Stimulated activated naive CD8-positive, alpha-beta T cell treated with anti-CD3 and anti-CD28 coated beads, Interleukin-15, Interleukin-2, amounts not matched to agents 100 ng/mL and 50 ng/mL, for 24 hours (primary cell): ENCODE measurements around the gene CNTNAP2.

ENCODE experiments used
- H3K27ac Mint-ChIP-seq: one replicate; pipeline ENCODE4 v1.8.0; 2021; ENCODE audit warnings: mild to moderate bottlenecking, mixed read lengths
- H3K27me3 Mint-ChIP-seq: one replicate; pipeline ENCODE4 v1.8.0; 2021; ENCODE audit warnings: mixed read lengths
- H3K36me3 Mint-ChIP-seq: one replicate; pipeline ENCODE4 v1.8.0; 2021; ENCODE audit warnings: low read depth, mixed read lengths
- H3K4me1 Mint-ChIP-seq: one replicate; pipeline ENCODE4 v1.8.0; 2021; ENCODE audit warnings: low read depth, mixed read lengths
- H3K4me3 Mint-ChIP-seq: one replicate; pipeline ENCODE4 v1.8.0; 2021; ENCODE audit warnings: mild to moderate bottlenecking, mixed read lengths
- H3K9me3 Mint-ChIP-seq: one replicate; pipeline ENCODE4 v1.8.0; 2021; ENCODE audit warnings: mixed read lengths

CNTNAP2 gene

DNA sequence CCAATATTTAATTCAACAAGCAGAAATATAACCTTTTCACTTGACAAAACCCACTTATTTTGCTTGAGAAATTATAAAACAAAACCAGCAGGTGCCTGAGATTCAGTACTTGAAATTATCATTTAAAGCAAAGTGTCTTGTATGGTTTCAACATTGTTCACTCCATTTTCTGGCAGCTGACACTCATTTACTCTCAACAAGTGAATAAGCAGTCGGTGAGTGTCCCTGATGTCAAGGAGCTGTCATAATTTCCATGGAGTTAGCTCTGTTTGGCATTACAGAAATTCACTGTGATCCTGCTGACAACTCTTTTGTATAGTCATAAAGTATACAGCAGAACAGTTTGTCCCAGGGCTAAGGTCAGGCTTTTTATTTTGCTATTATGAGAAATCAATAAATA is 490.0 kb downstream of the CNTNAP2 start:
- no peaks in the 10 kb centered on the region for H3K36me3 Mint-ChIP-seq
- no peaks in the 10 kb centered on the region for H3K27me3 Mint-ChIP-seq
- peaks cover 6% of the 10 kb centered on the region for H3K9me3 Mint-ChIP-seq
- H3K4me3 Mint-ChIP-seq = no peak overlapping the region
- no peak overlapping the region for H3K27ac Mint-ChIP-seq
- no peaks in the 10 kb centered on the region for H3K4me1 Mint-ChIP-seq

DNA sequence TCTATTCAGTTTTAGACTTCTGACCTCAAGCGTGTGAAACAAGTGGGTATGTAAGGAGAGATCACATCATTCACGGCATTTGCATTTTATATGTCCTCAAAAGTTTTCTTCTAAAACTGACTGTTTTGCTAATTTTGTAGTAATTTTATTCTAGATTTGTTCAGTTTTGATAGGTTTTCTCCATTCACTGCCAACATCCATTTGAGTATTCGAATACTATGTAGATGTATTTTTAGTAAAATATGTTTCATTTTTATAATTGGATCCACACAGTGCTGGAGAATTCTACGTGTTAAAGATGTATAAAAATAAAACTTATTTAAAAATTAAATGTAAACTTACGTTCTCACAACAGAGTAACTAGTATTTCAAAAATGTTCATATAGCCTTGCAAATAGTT is 503.0 kb downstream of the CNTNAP2 start:
- Mint-ChIP-seq H3K4me3 (no peak overlapping the region), H3K27ac (no peak overlapping the region), H3K4me1 (no peaks in the 10 kb centered on the region), H3K27me3 (no peaks in the 10 kb centered on the region), H3K9me3 (peaks cover 5% of the 10 kb centered on the region), H3K36me3 (no peaks in the 10 kb centered on the region)

DNA sequence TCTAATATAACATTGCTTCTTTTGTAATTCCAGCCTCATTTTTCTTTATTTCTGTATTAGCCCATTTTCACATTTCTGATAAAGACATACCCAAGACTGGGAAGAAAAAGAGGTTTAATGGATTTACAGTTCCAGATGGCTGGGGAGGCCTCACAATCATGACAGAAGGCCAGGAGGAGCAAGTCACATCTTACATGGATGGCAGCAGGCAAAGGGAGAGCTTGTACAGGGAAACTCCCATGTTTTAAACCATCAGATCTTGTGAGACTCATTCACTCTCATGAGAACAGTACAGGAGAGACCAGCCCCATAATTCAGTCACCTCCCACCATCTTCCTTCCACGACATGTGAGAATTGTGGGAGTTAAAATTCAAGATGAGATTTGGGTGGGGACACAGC is 510.3 kb downstream of the CNTNAP2 start:
- H3K27me3 Mint-ChIP-seq = no peaks in the 10 kb centered on the region
- H3K4me1 Mint-ChIP-seq = no peaks in the 10 kb centered on the region

DNA sequence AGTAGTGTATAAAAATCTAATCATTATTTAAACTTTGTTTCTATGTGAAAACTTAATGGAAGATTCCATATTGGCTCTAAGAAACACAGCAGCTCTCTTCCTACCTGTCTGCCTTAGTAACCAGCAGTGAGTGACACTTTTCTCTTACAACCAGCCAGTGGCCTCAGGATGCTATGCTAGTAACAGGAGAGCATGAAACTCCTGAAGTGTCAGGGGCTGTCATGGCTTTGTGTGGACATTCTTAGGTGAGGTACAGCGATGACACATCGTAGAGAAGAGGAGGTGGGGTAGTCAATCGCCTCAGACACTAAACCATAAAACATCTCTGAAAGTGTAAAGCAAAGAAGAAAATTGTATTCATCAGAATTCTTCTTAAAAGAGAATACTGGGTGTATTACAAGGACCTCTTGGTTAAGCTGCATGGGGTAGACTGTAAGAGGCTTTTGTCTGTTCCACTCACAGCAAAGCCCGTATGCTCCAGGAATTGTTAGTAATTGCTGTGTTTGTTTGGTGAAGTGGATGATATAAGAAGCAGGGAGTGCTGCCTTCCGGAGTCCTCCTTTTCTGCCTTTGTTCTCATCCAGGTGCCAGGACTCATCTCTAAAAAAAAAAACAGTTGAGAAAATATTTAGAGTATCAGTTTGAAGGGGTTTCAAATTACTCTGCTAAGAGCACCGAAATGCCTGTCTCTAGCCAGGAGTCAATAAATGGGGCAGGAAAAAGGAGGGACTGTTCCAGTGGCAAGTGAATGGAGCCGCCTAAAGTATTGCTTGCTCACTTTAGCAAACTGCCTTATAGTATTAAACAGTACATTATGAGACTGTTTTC is 518.8 kb downstream of the CNTNAP2 start:
- no peak overlapping the region for H3K4me3 Mint-ChIP-seq
- no peaks in the 10 kb centered on the region for H3K36me3 Mint-ChIP-seq
- no peaks in the 10 kb centered on the region for H3K27me3 Mint-ChIP-seq
- H3K27ac Mint-ChIP-seq = no peak overlapping the region
- H3K4me1 Mint-ChIP-seq = no peaks in the 10 kb centered on the region
- no peaks in the 10 kb centered on the region for H3K9me3 Mint-ChIP-seq

More for the DNA sequence above, 510.3 kb downstream of the CNTNAP2 start:
- no peak overlapping the region for H3K4me3 Mint-ChIP-seq
- no peaks in the 10 kb centered on the region for H3K9me3 Mint-ChIP-seq
- H3K36me3 Mint-ChIP-seq = no peaks in the 10 kb centered on the region
- no peak overlapping the region for H3K27ac Mint-ChIP-seq

DNA sequence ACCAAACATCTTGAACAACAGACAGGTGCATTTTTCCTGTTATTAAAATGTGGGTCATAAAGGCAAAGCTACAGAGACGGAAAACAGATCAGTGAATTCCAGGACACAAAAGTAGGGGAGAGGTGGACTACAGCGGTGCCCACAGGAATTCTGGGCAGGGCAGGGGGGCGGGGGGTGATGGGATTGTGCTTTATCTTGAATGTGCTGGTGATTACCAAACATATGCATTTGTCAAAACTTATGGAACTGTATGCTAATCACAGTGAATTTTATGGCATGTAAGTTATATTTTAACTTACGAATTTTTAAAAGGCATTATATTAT is 519.4 kb downstream of the CNTNAP2 start:
- Mint-ChIP-seq H3K27me3 (no peaks in the 10 kb centered on the region), H3K4me3 (no peak overlapping the region), H3K9me3 (no peaks in the 10 kb centered on the region), H3K4me1 (no peaks in the 10 kb centered on the region), H3K36me3 (no peaks in the 10 kb centered on the region), H3K27ac (no peak overlapping the region)

DNA sequence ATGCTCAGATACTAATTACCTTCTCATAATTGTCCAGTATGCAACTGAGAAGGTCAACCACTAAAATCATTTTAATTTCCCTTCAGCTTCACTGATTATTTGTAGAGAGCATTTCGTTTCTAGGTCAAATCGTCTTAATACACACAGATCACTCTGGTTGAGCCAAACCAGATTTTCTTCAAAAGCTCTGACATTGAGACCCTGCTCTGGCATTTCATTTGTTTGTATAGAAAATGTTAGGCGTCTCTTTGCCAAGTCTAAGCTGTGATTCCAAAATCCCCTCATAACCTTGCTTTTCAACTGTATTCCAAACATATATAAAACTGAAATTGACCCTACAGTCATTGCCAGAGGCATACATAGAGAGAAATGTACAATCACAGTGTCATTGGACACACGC is 520.0 kb downstream of the CNTNAP2 start:
- Mint-ChIP-seq H3K27ac (no peak overlapping the region), H3K4me1 (no peaks in the 10 kb centered on the region), H3K4me3 (no peak overlapping the region), H3K27me3 (no peaks in the 10 kb centered on the region), H3K9me3 (peaks cover 2% of the 10 kb centered on the region), H3K36me3 (no peaks in the 10 kb centered on the region)

DNA sequence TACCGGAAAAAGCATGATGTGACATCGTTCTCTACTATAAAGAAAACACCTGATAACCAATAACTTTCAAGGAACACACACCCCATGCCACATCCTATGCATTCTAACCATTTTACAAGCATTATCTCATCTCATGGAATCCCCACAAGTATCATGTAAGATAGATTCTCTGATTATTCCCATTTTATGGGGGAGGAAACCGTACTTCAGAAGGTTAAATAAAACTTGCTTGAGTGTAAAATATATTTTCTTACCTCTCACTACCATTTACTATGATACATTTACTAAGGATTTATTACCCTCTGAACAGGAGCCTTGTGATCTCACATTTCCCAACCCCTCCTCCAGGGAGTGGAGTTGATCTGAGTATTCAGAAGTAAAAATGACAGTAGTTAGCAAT is 522.7 kb downstream of the CNTNAP2 start:
- Mint-ChIP-seq H3K4me1 (no peaks in the 10 kb centered on the region), H3K4me3 (no peak overlapping the region), H3K27ac (no peak overlapping the region), H3K27me3 (no peaks in the 10 kb centered on the region), H3K9me3 (peaks cover 3% of the 10 kb centered on the region), H3K36me3 (no peaks in the 10 kb centered on the region)

DNA sequence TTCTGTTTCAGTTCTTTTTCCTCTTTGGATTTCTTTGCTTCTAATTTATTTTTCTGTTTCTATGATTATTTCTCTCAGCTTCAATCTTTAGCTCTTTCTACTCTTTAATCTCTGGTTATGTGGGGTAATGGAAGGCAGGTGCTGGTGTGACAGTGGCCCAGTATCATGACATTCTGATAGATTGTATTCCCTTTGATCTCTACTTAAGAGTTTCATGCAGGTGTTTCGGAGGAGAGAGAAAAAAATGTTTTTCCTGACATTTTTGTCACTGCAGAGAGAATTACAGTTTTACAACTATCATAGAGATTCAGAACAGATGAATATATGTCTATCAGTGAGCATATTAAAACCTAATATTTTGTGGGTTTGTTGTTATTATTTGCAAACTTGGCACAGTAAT is 524.9 kb downstream of the CNTNAP2 start:
- Mint-ChIP-seq H3K4me1 (no peaks in the 10 kb centered on the region), H3K4me3 (no peak overlapping the region), H3K9me3 (peaks cover 8% of the 10 kb centered on the region), H3K36me3 (no peaks in the 10 kb centered on the region), H3K27ac (no peak overlapping the region), H3K27me3 (no peaks in the 10 kb centered on the region)

DNA sequence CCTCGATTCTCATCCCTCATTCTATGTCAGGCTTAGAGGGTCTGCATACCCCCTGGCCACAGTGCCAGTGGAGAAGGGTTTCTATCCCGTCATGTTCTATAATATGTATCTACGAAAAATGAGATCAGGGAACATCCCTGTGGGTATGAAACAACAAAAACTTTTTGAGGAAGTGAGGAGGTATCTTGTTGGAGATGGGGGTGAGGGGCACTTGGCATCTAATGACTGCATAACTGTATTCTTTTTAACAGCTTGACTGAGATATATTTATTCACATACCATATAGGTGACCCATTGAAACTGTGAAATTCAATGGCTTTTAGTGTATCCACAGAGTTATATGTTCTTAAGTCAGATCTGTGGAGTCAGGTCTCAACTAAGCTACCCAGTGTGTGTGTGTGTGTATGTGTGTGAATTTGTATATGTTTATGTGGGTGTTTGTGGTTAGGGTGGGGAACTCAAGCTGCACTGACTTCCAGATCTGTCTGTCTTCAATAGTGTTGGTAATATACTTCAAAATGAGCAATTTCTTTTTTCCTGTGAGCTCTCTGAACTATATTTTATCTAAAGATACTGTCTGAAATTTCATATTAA is 528.9 kb downstream of the CNTNAP2 start:
- Mint-ChIP-seq H3K4me3 (no peak overlapping the region), H3K4me1 (no peaks in the 10 kb centered on the region), H3K27me3 (no peaks in the 10 kb centered on the region), H3K27ac (no peak overlapping the region), H3K36me3 (no peaks in the 10 kb centered on the region), H3K9me3 (peaks cover 8% of the 10 kb centered on the region)

DNA sequence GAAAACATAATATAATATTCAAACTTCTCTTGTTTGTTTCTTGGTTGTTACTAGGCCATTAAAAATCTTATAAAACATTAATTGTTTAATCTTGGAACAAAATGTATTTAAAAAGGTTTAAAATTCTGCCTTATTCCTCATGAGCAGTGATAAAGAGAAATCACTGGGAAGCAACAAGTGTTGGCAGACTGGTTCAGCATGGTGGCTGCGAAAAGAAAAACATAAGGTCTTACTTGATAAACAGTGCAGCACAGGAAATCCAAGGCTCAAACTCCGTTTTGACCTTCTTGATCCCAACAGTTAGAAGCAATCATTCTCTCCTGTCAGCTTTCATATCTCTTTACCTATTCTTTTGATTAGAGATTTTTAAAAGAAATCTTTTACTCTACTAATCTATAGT is 530.8 kb downstream of the CNTNAP2 start:
- Mint-ChIP-seq H3K4me3 (no peak overlapping the region), H3K27ac (no peak overlapping the region), H3K9me3 (peaks cover 5% of the 10 kb centered on the region), H3K36me3 (no peaks in the 10 kb centered on the region), H3K27me3 (no peaks in the 10 kb centered on the region), H3K4me1 (no peaks in the 10 kb centered on the region)

DNA sequence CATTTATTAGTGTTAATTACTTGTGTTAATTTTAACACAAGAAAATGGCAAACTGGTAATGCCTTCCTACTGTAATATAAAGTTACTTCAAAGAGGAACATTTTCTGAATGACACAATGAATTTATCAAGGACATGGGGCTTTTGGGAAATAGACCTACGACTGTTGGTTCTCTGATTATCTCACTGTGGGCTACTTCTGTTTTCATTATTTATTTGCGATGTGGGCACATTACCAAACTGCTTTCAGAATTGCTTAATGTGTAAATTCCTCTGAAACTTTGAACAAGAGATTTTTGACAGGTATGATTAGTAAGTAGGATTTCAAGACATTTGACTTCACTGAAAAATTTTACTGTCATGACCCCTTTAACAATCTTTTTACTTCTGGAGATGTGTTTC is 535.6 kb downstream of the CNTNAP2 start:
- Mint-ChIP-seq H3K27me3 (no peaks in the 10 kb centered on the region), H3K4me3 (no peak overlapping the region), H3K36me3 (no peaks in the 10 kb centered on the region), H3K9me3 (no peaks in the 10 kb centered on the region), H3K27ac (no peak overlapping the region), H3K4me1 (peaks cover 9% of the 10 kb centered on the region)

DNA sequence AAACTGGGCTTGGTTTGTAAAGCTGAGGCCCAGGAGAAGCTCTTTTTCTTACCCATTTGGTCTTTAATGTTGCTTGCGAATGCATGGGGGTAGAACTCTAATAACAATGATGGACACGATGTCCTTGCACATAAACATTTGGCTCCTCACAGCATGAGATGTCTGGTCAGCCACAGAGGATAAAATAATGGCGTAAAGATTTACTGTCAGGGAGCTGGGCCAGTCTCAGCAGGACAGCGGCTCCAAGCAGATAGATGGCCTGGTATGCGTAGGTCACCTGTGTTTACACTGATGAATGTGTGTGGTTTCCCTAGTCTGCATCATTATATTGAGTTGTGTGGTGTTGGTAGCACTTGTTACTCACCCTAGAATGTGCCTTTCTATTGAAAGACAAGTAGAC is 537.4 kb downstream of the CNTNAP2 start:
- peaks cover 9% of the 10 kb centered on the region for H3K4me1 Mint-ChIP-seq
- no peaks in the 10 kb centered on the region for H3K27me3 Mint-ChIP-seq
- no peaks in the 10 kb centered on the region for H3K36me3 Mint-ChIP-seq
- peaks cover 3% of the 10 kb centered on the region for H3K9me3 Mint-ChIP-seq
- no peak overlapping the region for H3K27ac Mint-ChIP-seq
- no peak overlapping the region for H3K4me3 Mint-ChIP-seq

DNA sequence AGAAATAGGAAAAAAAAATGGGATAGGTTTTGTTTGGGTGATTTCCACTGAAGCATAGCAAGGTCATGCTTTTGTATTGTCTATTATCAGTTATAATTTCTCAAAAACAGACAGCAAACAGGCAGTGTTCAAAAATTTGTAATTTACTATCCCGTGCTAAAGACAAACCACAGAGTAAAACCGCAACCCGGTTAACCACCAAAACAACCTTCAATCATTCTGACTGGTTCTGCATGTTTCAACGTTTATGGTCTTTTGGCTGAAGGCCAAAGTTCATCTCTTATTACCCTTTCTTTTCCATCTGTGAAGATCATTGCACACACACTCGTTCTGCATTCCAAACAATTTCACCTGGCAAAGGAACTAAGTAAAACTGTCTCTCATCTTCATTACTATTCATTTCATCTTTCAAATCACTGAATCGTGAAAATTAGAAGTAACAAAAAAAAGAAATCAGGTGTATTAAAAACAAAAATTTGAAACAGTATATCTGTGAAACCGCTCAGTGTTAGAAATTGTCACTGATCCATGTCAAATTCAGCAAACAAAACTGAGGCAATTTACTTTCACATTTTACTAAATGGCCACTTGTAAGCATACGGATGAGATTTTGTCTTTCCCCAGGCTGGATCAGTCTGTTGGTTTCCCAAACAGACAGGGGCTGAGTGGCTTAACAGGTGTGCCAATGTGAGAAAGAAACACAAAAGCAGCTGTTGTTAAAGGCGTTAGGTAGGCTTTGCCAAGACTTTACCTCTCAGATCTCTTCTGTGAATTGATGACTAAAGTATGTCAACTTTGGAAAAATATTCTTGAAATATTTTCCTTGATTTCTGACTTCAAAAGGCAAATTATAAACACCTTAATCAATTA is 539.6 kb downstream of the CNTNAP2 start:
- H3K27me3 Mint-ChIP-seq = no peaks in the 10 kb centered on the region
- H3K9me3 Mint-ChIP-seq = peaks cover 3% of the 10 kb centered on the region
- peaks cover 9% of the 10 kb centered on the region for H3K4me1 Mint-ChIP-seq
- no peaks in the 10 kb centered on the region for H3K36me3 Mint-ChIP-seq
- no peak overlapping the region for H3K27ac Mint-ChIP-seq
- H3K4me3 Mint-ChIP-seq = no peak overlapping the region

DNA sequence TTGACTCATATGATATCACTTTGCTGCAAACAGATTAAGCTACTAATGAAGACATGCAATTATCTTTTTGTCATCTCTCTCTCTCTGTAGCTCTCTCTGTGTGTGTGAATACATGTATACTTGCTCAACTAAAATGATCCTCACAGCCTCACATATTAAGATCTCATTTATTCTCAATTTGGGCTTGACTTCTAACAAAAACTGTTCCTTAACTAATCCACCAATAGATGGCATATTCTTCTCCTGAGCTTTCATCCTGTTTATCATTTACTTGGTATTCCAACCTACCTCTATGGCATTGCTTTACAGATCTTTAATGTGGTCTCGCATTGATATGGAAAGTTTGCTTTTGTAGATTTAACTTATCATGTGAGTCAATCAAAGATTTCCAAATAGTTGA is 540.4 kb downstream of the CNTNAP2 start:
- Mint-ChIP-seq H3K4me1 (peaks cover 9% of the 10 kb centered on the region), H3K9me3 (peaks cover 3% of the 10 kb centered on the region), H3K36me3 (no peaks in the 10 kb centered on the region), H3K4me3 (no peak overlapping the region), H3K27me3 (no peaks in the 10 kb centered on the region), H3K27ac (no peak overlapping the region)

DNA sequence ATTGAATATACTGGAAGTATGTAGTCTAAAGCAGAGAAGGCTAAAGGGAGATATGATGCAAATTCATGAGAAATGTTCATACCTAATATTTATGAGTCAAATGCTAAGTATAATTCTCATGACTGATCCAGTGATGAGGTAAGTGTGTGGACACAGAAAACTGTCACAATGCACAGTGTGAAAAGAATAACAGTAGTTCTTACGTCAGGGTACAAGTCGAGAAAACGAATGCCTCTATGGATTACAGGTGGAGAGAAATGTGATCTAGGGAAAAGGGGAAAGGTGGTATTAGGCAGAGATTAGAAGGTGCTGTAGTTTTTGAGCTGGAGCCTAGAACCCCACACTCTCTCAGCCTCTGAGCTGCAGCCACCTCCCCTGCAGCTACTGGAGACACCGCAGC is 542.0 kb downstream of the CNTNAP2 start:
- Mint-ChIP-seq H3K9me3 (peaks cover 3% of the 10 kb centered on the region), H3K27ac (no peak overlapping the region), H3K27me3 (no peaks in the 10 kb centered on the region), H3K4me1 (peaks cover 9% of the 10 kb centered on the region), H3K4me3 (no peak overlapping the region), H3K36me3 (no peaks in the 10 kb centered on the region)
